GM19438 (cell line): Measurements from ENCODE around the gene PRKCD.
A peak's percentile ranks its signal among the peaks of the same experiment; 100 is the strongest.

Experiments
- ATAC-seq: cut with Tn5 transposase; IDR thresholded peaks from one replicate; pipeline ENCODE4 v1.9.1; 2021; ENCODE audit warnings: low read depth; ENCODE audit not compliant: unreplicated experiment

PRKCD gene

DNA sequence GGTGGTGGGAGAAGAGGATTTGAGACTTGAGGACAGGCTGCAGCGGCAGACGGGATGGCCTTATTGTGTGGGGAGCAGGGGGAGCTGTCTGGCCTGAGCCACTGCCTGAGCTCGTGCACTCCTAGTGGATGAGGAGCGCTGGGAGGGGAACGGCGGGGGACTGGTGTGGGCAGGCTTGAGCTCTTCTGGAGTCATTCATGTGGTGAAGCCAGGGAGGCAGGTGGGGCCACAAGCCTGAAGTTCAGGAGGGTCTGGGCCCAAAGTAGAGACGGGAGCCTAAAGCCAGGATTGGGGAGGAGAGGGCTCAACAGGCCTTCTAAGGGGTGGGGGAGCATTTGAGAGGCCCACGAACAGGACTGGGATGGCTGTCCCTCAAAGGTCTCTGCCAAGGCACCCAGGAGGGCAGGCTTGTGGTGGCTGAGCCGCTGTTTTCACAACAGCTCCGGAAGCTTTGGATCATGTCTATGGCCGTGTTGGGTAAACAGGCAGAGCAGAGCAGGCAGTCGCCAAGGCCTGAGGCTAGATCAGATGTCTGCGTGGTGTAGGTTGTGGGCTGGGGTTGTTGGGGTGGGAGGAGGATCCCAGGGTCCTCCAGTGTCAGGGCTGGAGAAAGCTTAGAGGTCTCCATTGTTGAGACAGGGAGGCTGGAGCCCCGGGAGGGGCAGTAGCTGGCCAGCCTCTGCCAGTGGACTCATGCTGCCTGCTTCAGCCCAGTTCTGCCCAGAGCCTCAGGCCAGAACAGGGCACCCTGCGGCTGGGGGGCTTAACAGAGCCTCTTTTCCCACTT lies 8.2 kb downstream of the PRKCD start:
- no peak for ATAC-seq

DNA sequence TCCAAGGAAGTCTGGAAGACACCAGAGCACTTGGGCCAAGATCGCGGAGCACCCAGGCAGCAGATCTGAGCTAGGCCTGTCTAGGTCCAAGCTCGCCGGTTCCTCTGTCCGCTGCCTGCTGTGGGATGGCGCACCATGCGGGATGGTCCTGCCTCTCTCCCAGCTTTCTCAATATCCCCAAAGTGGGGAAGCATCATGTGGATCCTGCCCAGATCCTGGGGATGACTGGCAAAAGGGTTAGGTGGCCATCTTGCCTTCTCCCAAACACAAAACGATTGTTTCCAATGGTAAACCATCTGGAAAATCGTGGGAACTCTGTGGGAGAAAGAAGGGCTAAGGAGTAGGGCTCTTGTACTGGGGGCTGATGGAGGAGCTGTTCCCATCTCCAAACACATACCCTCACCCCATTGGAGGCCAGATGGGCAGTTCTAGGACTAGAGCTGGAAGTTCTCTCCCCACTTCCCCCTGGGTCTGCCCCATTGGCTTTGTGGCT lies 8.9 kb downstream of the PRKCD start:
- no peak for ATAC-seq

DNA sequence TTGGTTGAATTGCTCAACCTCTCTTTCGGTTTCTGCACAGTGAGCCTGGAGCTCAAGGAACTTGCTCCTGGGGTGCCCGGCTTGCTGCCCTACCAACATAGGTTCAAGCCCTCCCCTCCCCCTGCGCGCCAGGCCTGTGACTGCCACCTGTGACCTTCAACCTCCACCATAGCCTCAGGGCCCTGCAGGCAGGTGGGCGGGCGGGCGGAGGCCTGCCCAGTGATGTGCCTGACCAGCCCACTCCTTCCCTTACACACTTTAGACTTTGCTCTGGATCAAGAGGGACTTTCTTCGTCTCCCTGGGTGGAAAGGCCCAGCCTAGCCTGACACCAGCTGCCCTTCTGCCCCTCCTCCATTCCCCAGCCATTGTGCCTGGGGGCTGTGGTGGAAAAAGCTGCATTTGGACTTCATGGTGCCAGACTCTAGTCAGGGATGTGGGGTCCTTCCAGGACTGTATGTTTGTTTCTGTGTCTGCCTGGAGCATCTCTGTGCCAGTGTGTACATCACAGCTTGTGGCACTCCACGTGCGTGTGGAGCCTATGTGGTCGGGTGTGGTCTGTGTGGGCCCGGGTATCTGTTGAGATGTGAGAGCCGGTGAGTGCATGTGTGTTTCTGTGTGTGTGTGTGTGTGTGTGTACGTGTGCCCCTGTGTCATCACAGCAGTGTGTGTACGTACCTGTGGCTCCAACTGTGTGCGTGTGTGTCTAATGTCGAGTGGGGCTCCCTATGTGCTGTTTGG lies 9.5 kb downstream of the PRKCD start:
- no peak for ATAC-seq

DNA sequence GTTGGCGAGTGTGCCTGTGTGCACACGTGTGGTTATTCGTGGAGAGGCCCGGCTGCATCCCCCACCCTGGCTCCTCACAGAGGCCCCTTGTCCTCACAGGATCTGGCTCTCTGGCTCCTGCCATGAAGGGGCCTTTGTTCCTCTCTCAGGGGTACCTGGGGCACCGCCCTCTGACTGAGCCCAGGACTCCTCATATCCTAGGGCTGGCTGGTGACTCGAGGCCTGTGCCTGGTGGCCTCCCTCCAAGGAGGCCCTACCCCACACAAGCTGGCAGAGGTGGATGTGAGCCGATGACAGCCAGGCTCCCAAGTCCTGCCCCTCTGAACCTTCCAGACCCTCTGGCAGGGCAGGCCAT lies 10.0 kb downstream of the PRKCD start:
- ATAC-seq = no peak

DNA sequence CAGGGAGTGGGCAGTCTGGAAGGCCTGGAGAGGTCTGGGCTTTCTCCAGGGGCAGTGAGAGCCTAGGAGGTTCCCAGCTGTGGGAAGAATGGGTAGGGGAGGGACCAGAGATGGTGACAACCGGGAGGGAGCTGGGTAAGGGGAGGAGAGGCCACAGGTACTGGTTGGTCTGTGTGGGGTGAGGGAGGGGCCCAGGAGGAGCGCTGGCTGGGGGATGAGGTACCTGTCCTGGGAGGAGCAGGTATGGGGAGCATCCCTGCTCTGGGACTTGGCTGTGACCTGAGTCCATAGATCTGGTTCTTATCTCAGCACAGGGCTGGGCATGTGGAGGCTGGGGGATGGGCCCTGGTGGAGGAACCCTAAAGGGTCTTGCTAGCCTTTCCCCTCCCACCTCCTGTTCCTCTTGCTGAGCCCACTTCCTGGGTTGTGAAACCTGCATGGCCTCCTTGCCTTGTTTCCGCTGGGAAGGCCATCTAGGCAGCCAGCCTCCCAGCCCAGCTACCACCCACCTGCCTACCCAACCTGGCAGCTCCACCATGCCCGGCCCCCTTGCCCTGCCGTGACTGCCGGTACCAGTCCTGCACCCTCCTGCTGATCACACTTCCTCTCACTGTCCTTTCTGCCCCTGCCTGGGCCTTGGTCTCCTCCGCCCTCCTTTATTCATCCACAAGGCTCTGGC lies 11.0 kb downstream of the PRKCD start:
- ATAC-seq = no peak

DNA sequence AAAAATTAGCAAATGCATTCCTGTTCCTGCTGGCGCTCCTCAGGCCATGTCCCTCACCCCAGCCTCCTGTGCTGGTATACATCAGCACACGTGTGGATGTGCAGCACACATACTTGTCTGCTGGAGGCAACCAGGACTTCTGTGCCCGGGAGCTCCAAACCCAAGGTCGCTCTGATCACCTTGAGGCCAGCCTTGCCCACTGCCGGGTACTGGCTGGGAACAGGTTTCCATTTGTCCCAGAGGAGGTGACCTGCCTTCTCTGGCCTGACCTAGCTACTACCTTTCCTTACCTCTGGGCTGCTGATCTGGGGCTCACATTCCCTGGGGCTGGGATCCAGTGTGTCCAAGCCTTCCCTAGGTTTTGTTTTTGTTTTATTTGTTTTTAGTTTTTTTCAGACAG lies 12.1 kb downstream of the PRKCD start:
- ATAC-seq = no peak

DNA sequence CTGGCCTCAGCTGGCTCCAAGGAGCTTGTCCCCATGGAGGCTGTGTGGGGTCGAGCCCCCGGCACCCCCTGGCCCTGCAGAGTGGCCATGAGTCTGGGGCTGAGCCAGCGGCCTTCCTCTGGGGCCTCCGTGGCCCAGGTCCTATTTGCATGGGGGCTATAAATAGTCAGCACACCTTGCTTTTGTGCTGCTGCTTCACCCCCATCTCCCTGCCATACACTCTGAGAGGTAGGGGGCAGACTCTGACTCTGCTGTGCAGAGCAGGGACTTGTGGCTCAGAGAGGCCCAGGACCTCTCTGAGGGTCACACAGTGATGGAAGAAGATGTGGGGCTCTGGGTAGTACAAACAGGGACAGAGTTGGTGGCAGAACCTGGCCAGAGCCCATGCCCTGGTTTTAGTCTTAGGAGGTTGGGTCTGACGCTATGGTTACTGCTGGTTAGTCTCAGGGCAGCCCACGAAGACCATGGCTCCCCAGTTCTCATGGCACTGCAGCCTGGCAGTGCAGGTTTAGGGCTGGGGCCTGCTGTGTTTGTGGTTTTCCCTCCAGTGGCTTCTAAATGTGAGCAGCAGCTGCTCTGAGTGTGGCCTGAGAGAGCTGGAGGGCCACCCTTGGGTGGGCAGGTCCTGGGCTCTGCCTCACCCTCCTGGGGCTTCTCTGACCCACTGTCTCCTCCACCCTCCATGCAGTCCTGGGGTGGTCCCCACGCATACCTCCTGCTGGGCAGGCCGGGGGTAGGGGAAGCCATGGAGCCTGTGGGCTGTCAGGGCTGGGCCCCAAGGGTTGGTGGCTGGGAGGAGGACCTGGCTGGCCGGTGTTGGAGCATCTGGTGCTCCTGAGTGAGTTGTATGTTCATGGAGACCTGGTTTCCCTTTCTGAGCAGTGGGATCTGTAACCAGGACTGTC lies 13.6 kb downstream of the PRKCD start:
- ATAC-seq = no peak

DNA sequence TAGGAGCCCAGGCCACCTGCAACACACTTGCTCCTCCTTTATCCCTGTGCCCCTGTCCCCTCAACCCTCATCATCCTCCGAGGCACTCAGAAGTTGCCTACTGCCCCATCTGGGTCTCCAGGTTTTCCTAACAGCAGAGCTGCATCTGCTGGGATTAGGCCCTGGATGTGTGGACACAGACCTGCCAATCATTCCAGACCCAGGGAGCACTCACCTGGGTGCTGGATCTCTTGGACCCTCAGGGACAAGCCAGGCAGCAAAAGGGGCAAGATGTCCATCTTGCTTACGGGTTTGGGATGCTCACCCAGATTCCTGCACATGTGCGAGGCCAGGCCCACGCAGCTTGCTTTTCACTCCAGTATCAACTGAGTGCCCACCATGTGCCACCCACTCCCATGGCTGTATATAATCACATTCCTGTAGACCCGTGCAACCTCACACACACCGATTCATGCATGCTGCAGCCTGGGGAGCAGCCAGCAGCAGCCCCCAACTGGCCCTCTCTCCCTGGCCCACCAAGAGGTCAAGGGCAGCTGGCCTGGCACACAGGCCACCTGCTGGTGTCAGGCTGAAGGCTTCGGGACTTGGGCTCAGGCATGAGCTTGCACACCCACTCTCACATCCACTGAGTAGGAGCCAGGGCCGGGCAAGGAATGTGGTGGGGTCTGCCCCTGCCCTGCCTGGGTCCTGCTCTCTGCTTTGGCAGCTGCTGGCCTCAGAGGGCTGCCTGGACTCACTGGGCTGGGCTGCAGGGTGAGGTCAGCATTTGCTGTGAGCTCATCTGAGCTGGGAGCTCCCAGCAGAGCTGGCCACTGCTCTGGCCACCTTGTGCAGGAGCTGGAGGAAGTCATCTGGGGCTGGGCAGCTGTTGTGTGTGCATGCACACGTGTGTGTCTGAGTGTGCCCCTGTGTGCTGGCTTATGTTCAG lies 14.9 kb downstream of the PRKCD start:
- no peak for ATAC-seq

DNA sequence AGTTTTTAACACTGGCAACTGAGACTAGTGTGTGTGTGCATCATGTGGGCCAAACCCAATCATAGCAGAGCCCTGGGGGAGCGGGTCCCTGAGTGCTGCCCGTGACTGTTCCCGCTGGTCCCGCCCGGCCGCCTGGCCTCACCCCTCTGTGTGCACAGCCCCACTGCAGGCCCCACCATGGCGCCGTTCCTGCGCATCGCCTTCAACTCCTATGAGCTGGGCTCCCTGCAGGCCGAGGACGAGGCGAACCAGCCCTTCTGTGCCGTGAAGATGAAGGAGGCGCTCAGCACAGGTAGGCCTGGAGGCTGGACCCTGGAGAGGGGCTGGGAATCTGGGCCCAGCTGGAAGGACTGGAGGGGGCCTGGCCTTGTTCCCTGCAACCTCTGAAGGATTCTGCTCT lies 17.2 kb downstream of the PRKCD start:
- ATAC-seq = no peak

DNA sequence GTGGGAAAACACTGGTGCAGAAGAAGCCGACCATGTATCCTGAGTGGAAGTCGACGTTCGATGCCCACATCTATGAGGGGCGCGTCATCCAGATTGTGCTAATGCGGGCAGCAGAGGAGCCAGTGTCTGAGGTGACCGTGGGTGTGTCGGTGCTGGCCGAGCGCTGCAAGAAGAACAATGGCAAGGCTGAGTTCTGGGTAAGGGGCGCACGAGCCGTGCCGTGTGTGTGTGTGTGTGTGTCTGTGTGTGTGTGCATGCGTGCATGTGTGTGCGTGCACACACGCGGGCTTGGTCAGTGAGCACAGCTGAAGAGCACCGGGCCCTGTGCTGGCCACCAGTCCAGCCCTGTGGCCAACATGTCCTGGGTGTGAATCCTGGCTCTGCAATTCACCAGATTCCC lies 18.6 kb downstream of the PRKCD start:
- no peak for ATAC-seq

DNA sequence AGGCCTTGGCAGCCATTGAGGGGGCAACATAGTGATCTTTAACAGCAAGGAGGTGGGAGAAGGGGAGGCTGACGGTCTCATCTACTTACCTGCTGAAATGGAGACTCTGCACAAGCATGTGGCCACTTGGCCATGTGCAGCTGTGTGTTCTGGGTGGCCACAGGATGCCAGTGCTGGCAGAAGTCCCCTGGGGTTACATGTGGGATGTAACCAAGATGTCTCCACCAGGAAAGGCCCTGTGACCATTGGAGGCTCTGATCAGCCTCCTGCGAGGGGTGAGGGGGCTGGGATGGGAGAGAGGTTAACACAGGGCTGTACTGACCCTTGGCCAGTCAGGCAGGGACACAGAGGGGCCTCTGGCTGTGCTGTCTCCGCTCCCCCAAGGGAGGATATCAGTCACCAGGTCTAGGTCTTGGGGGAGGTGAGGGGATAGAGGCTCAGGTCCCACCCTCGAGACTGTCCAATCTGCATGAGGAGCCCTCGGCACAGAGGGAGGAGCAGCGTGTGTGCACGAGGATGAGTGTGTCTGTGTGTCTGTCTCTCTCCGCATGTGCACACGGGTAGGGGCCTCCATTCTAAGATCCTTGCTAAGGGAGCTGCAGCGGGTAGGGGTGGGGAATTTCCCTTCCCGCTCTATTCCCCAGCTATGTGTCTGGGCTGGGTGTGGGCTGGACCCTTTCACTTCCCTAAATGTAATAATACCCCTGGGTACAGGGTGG lies 19.5 kb downstream of the PRKCD start:
- ATAC-seq = peak; percentile 86

DNA sequence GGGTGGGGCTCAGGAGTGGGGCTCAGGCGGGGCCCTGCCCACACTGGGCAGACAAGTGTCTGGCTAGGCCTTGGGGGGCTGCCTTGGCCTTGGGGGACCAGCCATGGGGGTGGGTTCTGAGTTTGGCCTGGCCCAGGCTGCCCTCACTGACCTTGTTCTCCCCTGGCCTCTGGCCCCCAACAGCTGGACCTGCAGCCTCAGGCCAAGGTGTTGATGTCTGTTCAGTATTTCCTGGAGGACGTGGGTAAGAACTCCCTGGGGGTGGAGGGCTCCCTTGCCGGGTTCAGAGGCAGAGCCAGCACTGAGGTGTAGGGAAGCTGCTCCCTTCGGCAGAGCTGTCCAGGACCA lies 20.0 kb downstream of the PRKCD start:
- ATAC-seq = peak; percentile 25

DNA sequence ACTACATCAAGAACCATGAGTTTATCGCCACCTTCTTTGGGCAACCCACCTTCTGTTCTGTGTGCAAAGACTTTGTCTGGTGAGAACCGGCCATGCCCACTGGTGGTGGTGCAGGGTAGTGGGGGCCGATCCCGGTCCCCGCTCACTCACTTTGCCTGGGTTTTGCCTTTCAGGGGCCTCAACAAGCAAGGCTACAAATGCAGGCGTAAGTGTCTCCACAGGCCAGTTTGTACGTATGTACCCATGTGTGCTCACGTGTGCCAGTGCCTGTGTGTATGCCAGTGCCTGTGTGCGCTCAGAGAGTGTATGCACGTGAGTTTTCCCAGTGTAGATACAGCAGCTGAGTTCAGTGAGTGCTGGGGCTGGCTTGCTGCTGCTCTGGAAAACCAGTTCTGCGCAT lies 20.5 kb downstream of the PRKCD start:
- ATAC-seq = no peak

DNA sequence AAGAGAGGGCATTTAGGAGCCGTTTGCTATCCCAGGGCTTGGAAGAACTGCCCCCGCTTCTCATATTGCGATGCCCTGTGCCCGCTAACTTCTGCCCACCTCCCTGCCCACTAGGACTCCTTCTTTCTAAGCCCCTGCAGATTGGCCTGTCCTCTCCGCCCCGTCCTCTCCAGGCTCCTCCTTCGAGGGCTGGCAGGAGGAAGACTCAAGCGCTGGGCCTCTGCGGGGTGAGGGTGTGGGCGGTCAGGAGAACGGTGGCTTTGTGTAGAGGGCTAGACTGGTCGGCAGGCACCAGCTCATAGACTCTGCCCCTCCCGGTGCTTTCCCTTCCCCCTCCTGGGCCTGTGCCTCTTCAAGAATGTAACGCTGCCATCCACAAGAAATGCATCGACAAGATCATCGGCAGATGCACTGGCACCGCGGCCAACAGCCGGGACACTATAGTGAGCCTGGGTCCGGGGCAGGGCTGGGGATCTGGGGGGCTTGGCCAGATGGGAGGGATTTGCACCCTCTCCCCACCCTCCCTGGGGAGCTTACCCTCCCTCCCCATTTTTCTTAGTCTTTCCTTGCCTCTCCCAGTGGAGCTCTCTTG lies 21.9 kb downstream of the PRKCD start:
- no peak for ATAC-seq

DNA sequence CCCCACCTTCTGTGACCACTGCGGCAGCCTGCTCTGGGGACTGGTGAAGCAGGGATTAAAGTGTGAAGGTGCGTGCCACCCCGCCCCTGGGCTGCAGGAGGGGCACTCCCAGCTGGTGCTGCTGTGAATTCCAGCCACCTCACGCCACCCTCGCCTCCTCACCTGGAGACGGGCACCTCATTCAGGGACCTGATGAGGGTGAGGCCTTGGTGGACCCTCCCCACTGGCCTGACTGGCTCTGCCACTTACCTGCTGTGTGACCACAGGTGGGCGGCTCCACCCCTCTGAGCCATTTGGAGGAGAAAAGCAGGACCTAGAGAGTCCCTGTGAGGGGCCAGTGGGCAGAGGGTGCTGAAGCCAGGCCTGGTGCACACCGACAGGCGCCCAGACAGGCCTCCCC lies 22.5 kb downstream of the PRKCD start:
- no peak for ATAC-seq

DNA sequence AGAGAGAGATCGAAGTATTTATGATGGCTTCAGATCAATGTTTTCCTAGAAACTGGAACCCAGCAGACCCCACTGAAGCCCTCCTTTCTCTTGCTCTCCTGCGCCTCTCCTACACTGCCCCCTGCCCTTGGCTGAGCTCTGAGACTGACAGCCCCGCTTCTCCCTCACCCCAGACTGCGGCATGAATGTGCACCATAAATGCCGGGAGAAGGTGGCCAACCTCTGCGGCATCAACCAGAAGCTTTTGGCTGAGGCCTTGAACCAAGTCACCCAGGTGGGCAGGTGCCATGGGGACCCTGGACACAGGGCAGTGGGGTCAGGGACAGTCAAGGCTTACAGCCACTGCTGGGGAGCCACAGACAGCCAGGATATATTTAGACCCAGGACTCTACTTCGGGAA lies 23.7 kb downstream of the PRKCD start:
- ATAC-seq = no peak

DNA sequence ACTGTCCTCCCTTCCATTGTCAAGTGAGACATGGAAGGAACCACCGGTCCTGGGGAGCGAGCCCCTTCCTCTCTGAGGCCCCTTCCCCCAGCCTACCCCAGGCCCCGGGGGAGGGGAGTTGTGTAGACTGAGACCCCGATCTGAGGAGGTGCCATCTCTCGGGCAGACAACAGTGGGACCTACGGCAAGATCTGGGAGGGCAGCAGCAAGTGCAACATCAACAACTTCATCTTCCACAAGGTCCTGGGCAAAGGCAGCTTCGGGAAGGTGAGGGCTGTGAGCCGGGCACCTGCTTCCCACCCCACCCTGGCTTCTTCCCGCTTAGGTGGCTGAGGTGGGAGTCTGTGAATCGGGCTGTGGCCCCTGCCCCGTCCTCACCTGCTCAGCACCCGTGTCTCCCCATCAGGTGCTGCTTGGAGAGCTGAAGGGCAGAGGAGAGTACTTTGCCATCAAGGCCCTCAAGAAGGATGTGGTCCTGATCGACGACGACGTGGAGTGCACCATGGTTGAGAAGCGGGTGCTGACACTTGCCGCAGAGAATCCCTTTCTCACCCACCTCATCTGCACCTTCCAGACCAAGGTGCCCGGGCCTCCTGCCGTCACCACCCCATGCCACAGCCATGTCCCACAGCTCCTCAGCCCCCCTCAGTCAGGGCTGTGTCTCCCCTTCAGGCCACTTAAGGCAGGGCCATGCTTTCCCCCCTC lies 24.9 kb downstream of the PRKCD start:
- no peak for ATAC-seq

DNA sequence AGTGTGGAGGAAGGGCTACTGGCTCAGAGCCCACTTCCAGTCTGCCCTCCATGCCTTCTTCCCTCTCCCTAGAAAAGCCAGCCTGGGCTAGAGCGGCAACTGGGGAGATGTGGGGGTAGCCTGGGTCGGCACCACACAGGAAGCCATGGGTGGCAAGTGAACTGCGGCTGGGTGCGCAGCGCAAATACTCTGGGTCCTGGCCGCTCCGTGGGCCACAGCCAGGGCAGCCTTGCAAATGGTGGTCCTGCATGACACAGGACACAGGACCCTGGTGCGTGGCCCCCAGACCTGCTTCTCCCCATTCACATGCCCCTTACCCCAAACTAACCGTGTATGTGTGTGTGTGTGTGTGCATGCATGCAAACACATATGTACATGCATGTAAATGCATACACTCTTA lies 25.7 kb downstream of the PRKCD start:
- ATAC-seq = no peak
